ENCODE results near the gene ARAP1. TPM values are rescaled to one million over a fixed set of nuclear protein-coding genes. Genes with fewer than 3 reads are reported as not detected.

ARAP1 gene
- polyA plus RNA-seq, 1 experiment, result 52.4 TPM

DNA sequence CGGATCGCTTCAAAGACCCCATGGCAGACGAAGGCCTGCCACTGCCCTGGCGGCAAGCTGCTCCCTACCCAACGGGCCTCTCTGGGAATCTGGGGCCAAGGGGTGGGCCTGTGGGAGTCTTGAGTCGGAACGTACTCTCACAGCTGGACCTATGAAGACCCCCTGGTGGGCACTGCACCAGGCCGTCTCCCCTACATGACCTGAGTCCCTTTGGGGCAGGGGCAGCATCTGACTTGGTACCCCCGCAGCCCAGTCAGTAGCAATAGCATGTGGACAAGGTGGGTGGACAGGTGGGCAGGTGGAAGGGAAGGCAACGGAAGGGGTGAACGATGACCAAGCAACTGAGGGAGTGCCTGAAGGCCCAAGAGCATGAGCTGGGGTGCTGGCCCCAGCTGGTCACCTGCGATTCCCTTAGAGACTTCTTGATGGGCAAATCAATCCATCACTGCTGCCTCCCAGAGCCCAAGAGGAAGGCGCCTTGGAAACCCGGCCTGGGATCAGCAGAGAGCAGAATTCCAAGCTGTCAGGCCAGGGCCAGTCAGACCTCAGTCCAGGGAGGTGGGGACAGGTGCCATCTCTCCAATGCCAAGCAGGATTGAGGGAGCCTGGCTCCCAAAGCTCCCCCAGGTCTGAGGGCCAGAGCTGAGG, 35.3 kb downstream of the ARAP1 start:
- TF ChIP-seq, protein P1, sequence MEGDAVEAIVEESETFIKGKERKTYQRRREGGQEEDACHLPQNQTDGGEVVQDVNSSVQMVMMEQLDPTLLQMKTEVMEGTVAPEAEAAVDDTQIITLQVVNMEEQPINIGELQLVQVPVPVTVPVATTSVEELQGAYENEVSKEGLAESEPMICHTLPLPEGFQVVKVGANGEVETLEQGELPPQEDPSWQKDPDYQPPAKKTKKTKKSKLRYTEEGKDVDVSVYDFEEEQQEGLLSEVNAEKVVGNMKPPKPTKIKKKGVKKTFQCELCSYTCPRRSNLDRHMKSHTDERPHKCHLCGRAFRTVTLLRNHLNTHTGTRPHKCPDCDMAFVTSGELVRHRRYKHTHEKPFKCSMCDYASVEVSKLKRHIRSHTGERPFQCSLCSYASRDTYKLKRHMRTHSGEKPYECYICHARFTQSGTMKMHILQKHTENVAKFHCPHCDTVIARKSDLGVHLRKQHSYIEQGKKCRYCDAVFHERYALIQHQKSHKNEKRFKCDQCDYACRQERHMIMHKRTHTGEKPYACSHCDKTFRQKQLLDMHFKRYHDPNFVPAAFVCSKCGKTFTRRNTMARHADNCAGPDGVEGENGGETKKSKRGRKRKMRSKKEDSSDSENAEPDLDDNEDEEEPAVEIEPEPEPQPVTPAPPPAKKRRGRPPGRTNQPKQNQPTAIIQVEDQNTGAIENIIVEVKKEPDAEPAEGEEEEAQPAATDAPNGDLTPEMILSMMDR (IDR thresholded peaks at IDR 0.05; ENCODE audit: low read depth, low read length), result no peak
- POLR2A ChIA-PET, result interaction anchor here (0.7 kb wide), 1 partner anchor 440 kb away, joined by 7 read pairs; no protein-coding TSS in a partner anchor
- DNase-seq (ENCODE audit: low read depth, low spot score), result no peak

DNA sequence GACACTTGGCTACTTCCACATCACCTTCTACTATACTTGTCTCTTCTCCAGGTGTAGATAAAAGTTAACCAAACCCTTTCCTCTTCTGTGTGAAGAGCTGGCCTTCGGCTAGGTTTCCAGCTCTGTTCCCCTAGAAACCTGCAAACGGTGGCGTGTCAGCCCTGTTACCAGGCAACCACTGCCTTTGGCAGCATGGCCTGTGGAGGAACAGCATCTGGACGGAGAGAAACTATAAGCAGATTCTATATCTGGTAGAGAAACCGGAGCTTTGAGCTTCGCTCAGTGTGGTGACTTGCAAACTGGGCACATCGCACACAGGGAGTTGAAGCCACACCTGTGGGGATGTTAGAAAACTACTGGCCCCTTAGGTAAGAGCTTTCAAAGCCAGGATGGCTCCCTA, 35.9 kb downstream of the ARAP1 start:
- H3K27ac ChIP-seq (ENCODE audit: low read depth, low read length), result no peak overlapping the region
- no peaks in the 10 kb centered on the region for H3K9me3 ChIP-seq (ENCODE audit: control insufficient read depth, insufficient read depth, low read length)
- CTCF ChIA-PET, result interaction anchor here (0.5 to 1.4 kb wide), 4 partner anchors 9 to 635 kb away, joined by 3 to 13 read pairs (median 5); no protein-coding TSS in a partner anchor
- TF ChIP-seq, protein P1 (IDR thresholded peaks at IDR 0.05; ENCODE audit: low read depth, low read length), result no peak
- H3K27me3 ChIP-seq (ENCODE audit: control insufficient read depth, insufficient read depth, low read length), result no peaks in the 10 kb centered on the region
- no peak overlapping the region for H3K4me3 ChIP-seq (ENCODE audit: low read depth, low read length)
- no peak for DNase-seq (ENCODE audit: low read depth, low spot score)
- POLR2A ChIA-PET, result interaction anchor here (0.7 kb wide), 1 partner anchor 441 kb away, joined by 7 read pairs; no protein-coding TSS in a partner anchor

More for the DNA sequence above, 35.3 kb downstream of the ARAP1 start:
- no peak overlapping the region for H3K4me3 ChIP-seq (ENCODE audit: low read depth, low read length)
- H3K9me3 ChIP-seq (ENCODE audit: control insufficient read depth, insufficient read depth, low read length), result no peaks in the 10 kb centered on the region
- no peak overlapping the region for H3K27ac ChIP-seq (ENCODE audit: low read depth, low read length)
- H3K27me3 ChIP-seq (ENCODE audit: control insufficient read depth, insufficient read depth, low read length), result no peaks in the 10 kb centered on the region
- CTCF ChIA-PET, result interaction anchor here (1.4 kb wide), 1 partner anchor 8 kb away, joined by 7 read pairs; no protein-coding TSS in a partner anchor

DNA sequence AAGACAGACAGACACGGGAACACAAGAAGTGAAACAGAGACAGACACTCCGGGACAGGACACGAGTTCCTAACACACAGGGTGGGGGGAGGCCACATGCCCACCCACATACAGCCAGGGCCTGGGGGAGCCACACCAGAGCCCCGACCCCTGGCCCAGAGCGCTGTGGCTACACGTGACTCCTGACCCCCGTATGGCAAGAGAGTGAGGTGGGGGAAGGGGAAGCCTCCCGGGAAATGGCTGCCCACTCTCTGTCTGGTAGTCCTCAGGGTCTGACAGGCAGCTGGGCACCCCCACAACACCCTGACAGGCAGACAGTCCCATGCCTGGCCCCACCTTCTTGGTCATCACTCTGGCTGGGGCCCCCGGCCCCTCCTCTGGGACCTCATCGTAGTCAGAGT, 39.4 kb downstream of the ARAP1 start:
- H3K4me3 ChIP-seq (ENCODE audit: low read depth, low read length), result no peak overlapping the region
- no peaks in the 10 kb centered on the region for H3K9me3 ChIP-seq (ENCODE audit: control insufficient read depth, insufficient read depth, low read length)
- TF ChIP-seq, protein P1 (IDR thresholded peaks at IDR 0.05; ENCODE audit: low read depth, low read length), result no peak
- ChIA-PET CTCF (no interaction called here), POLR2A (no interaction called here)
- H3K27me3 ChIP-seq (ENCODE audit: control insufficient read depth, insufficient read depth, low read length), result no peaks in the 10 kb centered on the region
- no peak overlapping the region for H3K27ac ChIP-seq (ENCODE audit: low read depth, low read length)
- no peak for DNase-seq (ENCODE audit: low read depth, low spot score)

DNA sequence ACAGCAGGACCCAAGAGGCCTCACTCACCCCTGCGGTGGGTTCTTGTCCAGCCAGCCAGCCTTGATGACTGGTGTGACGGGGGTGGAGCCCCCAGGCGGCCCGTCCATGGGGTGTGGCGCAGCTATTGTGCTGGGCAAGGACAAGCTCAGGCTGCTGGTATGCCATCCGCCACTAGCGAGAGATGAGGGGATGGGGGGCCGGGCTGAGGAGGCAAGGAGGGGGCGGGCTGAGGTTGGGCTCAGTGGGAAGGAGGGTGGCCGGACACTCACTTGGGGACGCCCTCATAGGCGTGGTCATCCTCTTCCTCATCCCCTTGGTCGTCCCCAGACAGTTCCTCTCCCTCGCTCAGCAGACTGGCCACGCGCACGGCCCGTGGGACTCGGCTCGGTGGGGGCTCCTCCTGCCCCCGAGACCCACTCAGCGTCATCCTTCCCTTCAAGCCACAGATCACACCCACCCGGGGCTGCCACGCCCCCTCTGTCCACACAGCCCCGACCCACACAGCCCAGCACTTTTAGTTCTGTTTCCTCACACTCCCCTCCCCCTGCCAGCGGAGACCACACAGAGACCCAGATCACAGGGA, 39.9 kb downstream of the ARAP1 start:
- TF ChIP-seq, protein P1 (IDR thresholded peaks at IDR 0.05; ENCODE audit: low read depth, low read length), result no peak
- POLR2A ChIA-PET, result no interaction called here
- Histone ChIP-seq H3K9me3 (ENCODE audit: control insufficient read depth, insufficient read depth, low read length) (no peaks in the 10 kb centered on the region), H3K27me3 (ENCODE audit: control insufficient read depth, insufficient read depth, low read length) (no peaks in the 10 kb centered on the region), H3K4me3 (ENCODE audit: low read depth, low read length) (no peak overlapping the region), H3K27ac (ENCODE audit: low read depth, low read length) (no peak overlapping the region)
- CTCF ChIA-PET, result no interaction called here
- no peak for DNase-seq (ENCODE audit: low read depth, low spot score)

DNA sequence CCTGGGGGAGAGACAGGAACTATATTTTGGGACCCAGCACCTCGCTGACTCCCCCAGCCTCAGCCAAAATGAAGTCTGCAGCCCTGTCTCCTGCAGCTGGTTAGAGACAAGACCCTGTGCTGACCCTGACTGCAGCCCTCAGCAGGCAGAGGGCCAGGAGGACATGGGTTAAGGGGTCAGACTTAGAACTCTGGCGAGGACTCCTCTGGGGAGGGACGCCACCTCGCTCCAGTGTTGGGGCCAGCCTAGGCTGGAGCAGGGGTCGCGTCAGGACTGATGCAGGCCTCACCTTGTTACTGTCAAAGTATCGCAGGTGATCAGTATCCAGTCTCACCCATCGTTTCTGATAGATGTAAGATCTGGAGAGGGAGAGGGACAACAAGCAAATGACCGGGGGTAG, 41.1 kb downstream of the ARAP1 start:
- no peak overlapping the region for H3K4me3 ChIP-seq (ENCODE audit: low read depth, low read length)
- ChIA-PET CTCF (no interaction called here), POLR2A (no interaction called here)
- H3K27ac ChIP-seq (ENCODE audit: low read depth, low read length), result no peak overlapping the region
- TF ChIP-seq, protein P1 (IDR thresholded peaks at IDR 0.05; ENCODE audit: low read depth, low read length), result no peak
- H3K27me3 ChIP-seq (ENCODE audit: control insufficient read depth, insufficient read depth, low read length), result no peaks in the 10 kb centered on the region
- no peak for DNase-seq (ENCODE audit: low read depth, low spot score)
- no peaks in the 10 kb centered on the region for H3K9me3 ChIP-seq (ENCODE audit: control insufficient read depth, insufficient read depth, low read length)

Data from AG04450 (cell line).